ENCODE measurements around the gene SUSD3. TPM values are rescaled to one million over a fixed set of nuclear protein-coding genes. Genes with fewer than 3 reads are reported as not detected.
A peak's percentile ranks its signal among the peaks of the same experiment; 100 is the strongest.

SUSD3 gene
- total RNA-seq, 1 donor from 2014 or later, result 1.2 TPM

DNA sequence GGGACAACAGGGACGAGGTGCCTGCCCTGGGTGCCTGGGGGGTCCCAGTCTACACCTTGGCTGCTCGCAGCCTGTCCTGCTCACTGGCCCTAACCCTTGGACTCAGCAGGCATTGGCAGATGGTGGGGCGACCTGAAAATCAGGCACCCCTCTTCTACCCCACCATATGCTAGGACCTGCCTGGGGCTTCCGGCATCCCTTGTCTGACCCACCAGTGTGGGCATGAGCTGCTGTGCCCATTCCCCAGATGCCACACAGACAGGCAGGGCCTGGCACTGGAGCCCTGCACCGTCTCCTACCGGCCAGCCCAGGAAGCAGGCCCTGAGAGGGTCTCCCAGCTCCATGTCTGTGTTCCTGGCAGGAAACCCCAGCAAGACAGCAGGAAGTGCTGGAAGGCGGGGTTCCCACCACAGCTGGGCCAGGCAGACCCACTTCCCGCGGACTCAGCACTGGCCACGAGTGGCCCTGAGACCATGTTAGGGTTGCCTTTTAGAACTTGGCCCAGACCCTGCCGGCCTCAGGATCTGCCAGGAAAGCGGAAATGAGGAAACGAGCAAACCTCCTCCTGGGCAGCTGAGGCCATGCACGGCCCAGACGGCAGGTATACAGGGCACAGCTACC lies 72.5 kb downstream of the SUSD3 start:
- no peaks in the 10 kb centered on the region for H3K36me3 Mint-ChIP-seq (ENCODE audit: low read depth, unreplicated experiment)
- DNase-seq (ENCODE audit: low spot score), result peak; percentile 59
- H3K9me3 Mint-ChIP-seq (ENCODE audit: unreplicated experiment), result no peaks in the 10 kb centered on the region
- no peak overlapping the region for H3K4me3 Mint-ChIP-seq (ENCODE audit: unreplicated experiment)
- TF ChIP-seq, protein P1, sequence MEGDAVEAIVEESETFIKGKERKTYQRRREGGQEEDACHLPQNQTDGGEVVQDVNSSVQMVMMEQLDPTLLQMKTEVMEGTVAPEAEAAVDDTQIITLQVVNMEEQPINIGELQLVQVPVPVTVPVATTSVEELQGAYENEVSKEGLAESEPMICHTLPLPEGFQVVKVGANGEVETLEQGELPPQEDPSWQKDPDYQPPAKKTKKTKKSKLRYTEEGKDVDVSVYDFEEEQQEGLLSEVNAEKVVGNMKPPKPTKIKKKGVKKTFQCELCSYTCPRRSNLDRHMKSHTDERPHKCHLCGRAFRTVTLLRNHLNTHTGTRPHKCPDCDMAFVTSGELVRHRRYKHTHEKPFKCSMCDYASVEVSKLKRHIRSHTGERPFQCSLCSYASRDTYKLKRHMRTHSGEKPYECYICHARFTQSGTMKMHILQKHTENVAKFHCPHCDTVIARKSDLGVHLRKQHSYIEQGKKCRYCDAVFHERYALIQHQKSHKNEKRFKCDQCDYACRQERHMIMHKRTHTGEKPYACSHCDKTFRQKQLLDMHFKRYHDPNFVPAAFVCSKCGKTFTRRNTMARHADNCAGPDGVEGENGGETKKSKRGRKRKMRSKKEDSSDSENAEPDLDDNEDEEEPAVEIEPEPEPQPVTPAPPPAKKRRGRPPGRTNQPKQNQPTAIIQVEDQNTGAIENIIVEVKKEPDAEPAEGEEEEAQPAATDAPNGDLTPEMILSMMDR (IDR thresholded peaks at IDR 0.05; ENCODE audit: unreplicated experiment), result no peak
- peaks cover 53% of the 10 kb centered on the region for H3K4me1 Mint-ChIP-seq (ENCODE audit: unreplicated experiment)
- H3K27ac Mint-ChIP-seq (ENCODE audit: unreplicated experiment), result peak overlapping the region; percentile 75
- H3K27me3 Mint-ChIP-seq (ENCODE audit: unreplicated experiment), result peaks cover 17% of the 10 kb centered on the region

DNA sequence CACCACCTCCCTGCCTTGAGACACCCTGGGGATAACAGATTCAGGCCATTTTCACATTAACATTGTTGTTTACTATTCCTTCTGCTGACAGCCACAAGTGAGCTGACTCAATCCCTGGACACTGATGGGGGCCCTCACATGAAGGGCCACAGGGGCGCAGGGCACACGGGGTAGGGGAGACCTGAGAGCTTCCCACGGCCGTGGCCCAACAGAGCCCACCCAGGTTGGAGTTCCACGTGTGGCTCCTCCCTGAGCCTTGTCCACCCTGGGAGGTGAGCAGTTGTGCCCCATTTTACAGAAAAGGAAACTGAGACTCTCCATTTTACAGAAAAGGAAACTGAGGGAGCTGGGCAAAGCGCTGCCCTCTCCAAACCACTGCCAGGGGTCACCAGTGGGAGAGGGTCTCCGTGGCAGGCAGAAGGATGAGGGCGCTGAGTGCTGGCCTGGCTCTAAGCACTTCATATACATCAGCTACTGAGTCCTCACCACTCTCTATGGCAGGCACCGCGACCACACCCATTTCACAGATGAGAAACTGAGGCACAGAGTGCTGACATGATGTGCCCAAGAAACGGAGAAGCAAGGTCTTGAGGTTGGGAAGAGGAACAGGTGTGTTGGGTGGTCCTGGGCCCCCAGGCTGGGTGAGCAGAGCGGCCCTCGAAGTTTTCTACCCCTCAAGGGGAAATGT lies 73.2 kb downstream of the SUSD3 start:
- H3K36me3 Mint-ChIP-seq (ENCODE audit: low read depth, unreplicated experiment), result no peaks in the 10 kb centered on the region
- no peak overlapping the region for H3K4me3 Mint-ChIP-seq (ENCODE audit: unreplicated experiment)
- H3K27ac Mint-ChIP-seq (ENCODE audit: unreplicated experiment), result peak overlapping the region; percentile 75

DNA sequence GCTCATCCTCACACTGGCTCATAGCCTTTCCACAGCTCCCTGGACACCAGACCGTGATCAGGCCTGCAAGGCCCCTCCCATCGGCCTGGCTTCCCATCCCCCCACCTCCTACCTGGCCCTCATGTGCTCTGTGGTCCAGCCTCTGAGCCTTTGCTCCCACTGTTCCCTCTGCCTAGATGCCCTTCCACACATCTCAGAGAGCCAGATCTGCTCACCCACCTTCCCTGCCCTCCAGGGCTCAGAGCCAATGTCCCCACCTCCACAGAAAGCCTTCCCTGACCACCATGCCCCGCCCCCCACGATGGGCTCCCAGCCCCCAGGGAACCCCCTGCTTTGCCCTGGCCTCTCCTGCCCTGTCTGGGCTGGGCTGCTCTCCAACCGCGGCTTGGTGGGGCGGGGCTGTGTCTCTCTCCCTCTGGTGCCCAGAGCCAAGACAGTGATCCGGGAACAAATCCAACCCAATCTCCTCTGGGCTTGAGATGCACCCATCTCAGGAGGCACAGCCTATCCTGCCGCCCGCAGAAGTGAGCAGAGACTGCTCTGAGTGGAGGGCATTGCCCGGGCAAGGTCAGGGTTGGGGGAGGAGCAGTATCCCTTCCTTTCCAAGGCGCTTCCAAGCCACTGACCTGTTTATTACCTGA lies 73.9 kb downstream of the SUSD3 start:
- H3K27me3 Mint-ChIP-seq (ENCODE audit: unreplicated experiment), result peaks cover 15% of the 10 kb centered on the region
- H3K4me1 Mint-ChIP-seq (ENCODE audit: unreplicated experiment), result peaks cover 43% of the 10 kb centered on the region

More for the DNA sequence above, 73.2 kb downstream of the SUSD3 start:
- Mint-ChIP-seq H3K27me3 (ENCODE audit: unreplicated experiment) (peaks cover 17% of the 10 kb centered on the region), H3K9me3 (ENCODE audit: unreplicated experiment) (no peaks in the 10 kb centered on the region), H3K4me1 (ENCODE audit: unreplicated experiment) (peaks cover 49% of the 10 kb centered on the region)
- DNase-seq (ENCODE audit: low spot score), result no peak
- TF ChIP-seq, protein P1 (IDR thresholded peaks at IDR 0.05; ENCODE audit: unreplicated experiment), result no peak

DNA sequence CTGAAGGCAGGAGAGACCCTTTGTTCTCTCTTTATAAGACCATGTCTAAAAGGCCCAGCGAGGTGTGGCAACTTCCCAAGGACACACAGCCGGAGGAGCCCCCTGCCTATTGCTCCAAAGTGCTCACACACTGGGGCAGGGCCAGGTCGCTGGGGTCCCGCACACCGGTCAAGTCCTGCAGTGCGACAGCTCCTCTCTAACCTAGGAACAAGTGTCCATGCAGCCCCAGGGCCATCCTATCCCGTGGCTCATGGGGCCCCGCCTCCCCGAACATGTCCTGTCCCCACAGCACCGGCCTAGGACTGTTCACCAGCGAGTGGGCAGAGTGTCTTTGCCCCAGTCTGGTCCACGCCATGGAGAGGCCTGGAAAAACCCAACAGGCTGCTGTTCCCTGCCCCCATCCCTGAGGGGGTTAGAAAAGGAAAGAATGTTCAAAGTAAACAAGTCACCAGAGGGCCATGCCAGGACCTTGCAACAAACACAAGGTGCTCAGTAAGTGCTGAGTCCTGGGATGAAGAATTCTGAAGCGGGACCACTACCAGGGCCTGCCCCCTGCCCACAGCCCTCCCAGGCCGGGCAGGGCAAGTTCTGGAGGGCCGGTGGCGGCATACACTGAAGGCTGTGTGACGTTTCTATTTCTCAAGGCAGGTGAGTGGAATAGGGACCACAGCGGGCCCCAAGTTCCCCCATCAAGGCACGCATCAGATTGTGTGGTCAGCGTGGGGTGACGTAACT lies 74.6 kb downstream of the SUSD3 start:
- H3K4me3 Mint-ChIP-seq (ENCODE audit: unreplicated experiment), result peak overlapping the region; percentile 76
- DNase-seq (ENCODE audit: low spot score), result no peak

More for the DNA sequence above, 73.9 kb downstream of the SUSD3 start:
- Mint-ChIP-seq H3K27ac (ENCODE audit: unreplicated experiment) (no peak overlapping the region), H3K36me3 (ENCODE audit: low read depth, unreplicated experiment) (no peaks in the 10 kb centered on the region), H3K9me3 (ENCODE audit: unreplicated experiment) (no peaks in the 10 kb centered on the region), H3K4me3 (ENCODE audit: unreplicated experiment) (no peak overlapping the region)
- TF ChIP-seq, protein P1 (IDR thresholded peaks at IDR 0.05; ENCODE audit: unreplicated experiment), result no peak
- no peak for DNase-seq (ENCODE audit: low spot score)

More for the DNA sequence above, 74.6 kb downstream of the SUSD3 start:
- Mint-ChIP-seq H3K36me3 (ENCODE audit: low read depth, unreplicated experiment) (no peaks in the 10 kb centered on the region), H3K27ac (ENCODE audit: unreplicated experiment) (no peak overlapping the region), H3K4me1 (ENCODE audit: unreplicated experiment) (peaks cover 39% of the 10 kb centered on the region), H3K27me3 (ENCODE audit: unreplicated experiment) (peaks cover 14% of the 10 kb centered on the region), H3K9me3 (ENCODE audit: unreplicated experiment) (no peaks in the 10 kb centered on the region)
- TF ChIP-seq, protein P1 (IDR thresholded peaks at IDR 0.05; ENCODE audit: unreplicated experiment), result no peak
